HepG2 (cell line): ENCODE results near the gene NEURL4. TPM values are rescaled to one million over a fixed set of nuclear protein-coding genes. Genes with fewer than 3 reads are reported as not detected.

ENCODE experiments used
- AGO1 ChIP-seq: fragments of 200-400 bp; formaldehyde crosslinking; IDR thresholded peaks from 2 replicates; pipeline ENCODE4 v1.6.1; 2017; ENCODE audit warnings: mild to moderate bottlenecking, low read depth, low read length, moderate library complexity; ENCODE audit not compliant: poor library complexity, severe bottlenecking
- ETV5 ChIP-seq: IDR thresholded peaks from 2 replicates; pipeline ENCODE4 v1.6.1; 2018; ENCODE audit warnings: missing biosample characterization, missing genetic modification reagents, inconsistent platforms, borderline replicate concordance
- GTF2F1 ChIP-seq: fragments of 150-350 bp; IDR thresholded peaks from 2 replicates; pipeline ENCODE4 v1.6.1; 2014; ENCODE audit warnings: low read length
- HNF4A ChIP-seq: sonication (generic); formaldehyde crosslinking; IDR thresholded peaks from 2 replicates; pipeline ENCODE4 v1.4.0; 2020; ENCODE audit warnings: missing genetic modification reagents
- HNRNPK ChIP-seq: fragments of 200-400 bp; formaldehyde crosslinking; IDR thresholded peaks from 2 replicates; pipeline ENCODE4 v1.6.1; 2018; ENCODE audit warnings: low read length, low read depth, moderate library complexity, mild to moderate bottlenecking; ENCODE audit not compliant: poor library complexity, severe bottlenecking
- MBD4 ChIP-seq: IDR thresholded peaks from 2 replicates; pipeline ENCODE4 v1.6.1; 2012; ENCODE audit warnings: low read length, inconsistent platforms, borderline replicate concordance
- PHF8 ChIP-seq: sonication (generic); formaldehyde crosslinking; IDR thresholded peaks from 2 replicates; pipeline ENCODE4 v1.5.0; 2020; ENCODE audit warnings: missing genetic modification reagents
- REL ChIP-seq: sonication (generic); formaldehyde crosslinking; conservative IDR thresholded peaks from 2 replicates; pipeline ENCODE4 v1.8.0; 2022; ENCODE audit warnings: mild to moderate bottlenecking, missing genetic modification reagents, moderate library complexity
- RELA ChIP-seq: sonication (generic); formaldehyde crosslinking; IDR thresholded peaks from 2 replicates; pipeline ENCODE4 v1.4.0; 2020; ENCODE audit warnings: missing genetic modification reagents
- TOPORS ChIP-seq: sonication (generic); formaldehyde crosslinking; IDR thresholded peaks from 2 replicates; pipeline ENCODE4 v1.8.0; 2023; ENCODE audit warnings: mild to moderate bottlenecking, missing genetic modification reagents
- TSC22D2 ChIP-seq: sonication (generic); formaldehyde crosslinking; IDR thresholded peaks from 2 replicates; pipeline ENCODE4 v1.5.1; 2020; ENCODE audit warnings: missing genetic modification reagents, mild to moderate bottlenecking, borderline replicate concordance
- ZBTB3 ChIP-seq: sonication (generic); formaldehyde crosslinking; IDR thresholded peaks from 2 replicates; pipeline ENCODE4 v1.4.0; 2020; ENCODE audit warnings: low read depth, mild to moderate bottlenecking, moderate library complexity, missing genetic modification reagents, borderline replicate concordance
- ZFP37 ChIP-seq: sonication (generic); formaldehyde crosslinking; IDR thresholded peaks from 2 replicates; pipeline ENCODE4 v1.4.0; 2020; ENCODE audit warnings: missing genetic modification reagents, borderline replicate concordance
- ZMYM4 ChIP-seq: sonication (generic); formaldehyde crosslinking; IDR thresholded peaks from 2 replicates; pipeline ENCODE4 v1.8.1; 2023; ENCODE audit warnings: mild to moderate bottlenecking, missing genetic modification reagents
- ZNF232 ChIP-seq: sonication (generic); formaldehyde crosslinking; IDR thresholded peaks from 2 replicates; pipeline ENCODE4 v1.4.0; 2020; ENCODE audit warnings: missing genetic modification reagents, borderline replicate concordance
- ZNF317 ChIP-seq: sonication (generic); formaldehyde crosslinking; IDR thresholded peaks from 2 replicates; pipeline ENCODE4 v1.5.0; 2020; ENCODE audit warnings: mild to moderate bottlenecking, missing genetic modification reagents
- ZNF383 ChIP-seq: sonication (generic); formaldehyde crosslinking; IDR thresholded peaks from 2 replicates; pipeline ENCODE4 v1.4.0; 2020; ENCODE audit warnings: missing genetic modification reagents, mild to moderate bottlenecking, borderline replicate concordance
- ZNF576 ChIP-seq: sonication (generic); formaldehyde crosslinking; IDR thresholded peaks from 2 replicates; pipeline ENCODE4 v1.4.0; 2020; ENCODE audit warnings: mild to moderate bottlenecking, missing genetic modification reagents
- ZNF790 ChIP-seq: sonication (generic); formaldehyde crosslinking; IDR thresholded peaks from 2 replicates; pipeline ENCODE4 v1.8.0; 2022; ENCODE audit warnings: missing genetic modification reagents, mild to moderate bottlenecking, borderline replicate concordance
- ZSCAN12 ChIP-seq: sonication (generic); formaldehyde crosslinking; IDR thresholded peaks from 2 replicates; pipeline ENCODE4 v1.9.0; 2021; ENCODE audit warnings: mild to moderate bottlenecking, missing genetic modification reagents
- polyA plus RNA-seq, 8 experiments: library from polyadenylated mRNA; depleted of rRNA in 3 of 8; stranded (reverse) in 7 of 8; unstranded in 1 of 8; fragments of >200 nt; fragmentation: Illumina TruSeq in 4 of 8; extraction: Trizol in 4 of 8; gene quantifications; 2 replicates each; pipeline versions ENCODE4 v1.2.1 to v1.2.3, GENCODE V29; 2011 to 2016; ENCODE audit warnings: low read depth in 4 of 8, missing spikeins in 1 of 8, mixed read lengths in 1 of 8; ENCODE audit not compliant: insufficient read depth in 1 of 8
- total RNA-seq, 5 experiments: library from RNA; depleted of rRNA; stranded (reverse); fragments of >200 nt; fragmentation: Illumina TruSeq; extraction: Trizol; gene quantifications; 2 replicates each; pipeline ENCODE4 v1.2.3, GENCODE V29; 2016; ENCODE audit warnings: low read depth in 1 of 5
- TF ChIP-seq, protein P1 (sequence below): sonication (generic); formaldehyde crosslinking; IDR thresholded peaks from 2 replicates; pipeline ENCODE4 v1.4.0; 2020; ENCODE audit warnings: missing genetic modification reagents
- TF ChIP-seq, protein P2 (sequence below): sonication (generic); formaldehyde crosslinking; IDR thresholded peaks from 2 replicates; pipeline ENCODE4 v1.4.0; 2020; ENCODE audit warnings: missing genetic modification reagents
- TF ChIP-seq, protein P3 (sequence below): sonication (generic); formaldehyde crosslinking; IDR thresholded peaks from 2 replicates; pipeline ENCODE4 v1.5.1; 2020; ENCODE audit warnings: mild to moderate bottlenecking, missing genetic modification reagents, borderline replicate concordance

The NEURL4 gene
- total and polyA plus RNA-seq, 2 of the 13 experiments (the other 11 are each of a cell fraction or from before 2014, with no cell fraction given): 14.8 to 15.7 TPM

DNA sequence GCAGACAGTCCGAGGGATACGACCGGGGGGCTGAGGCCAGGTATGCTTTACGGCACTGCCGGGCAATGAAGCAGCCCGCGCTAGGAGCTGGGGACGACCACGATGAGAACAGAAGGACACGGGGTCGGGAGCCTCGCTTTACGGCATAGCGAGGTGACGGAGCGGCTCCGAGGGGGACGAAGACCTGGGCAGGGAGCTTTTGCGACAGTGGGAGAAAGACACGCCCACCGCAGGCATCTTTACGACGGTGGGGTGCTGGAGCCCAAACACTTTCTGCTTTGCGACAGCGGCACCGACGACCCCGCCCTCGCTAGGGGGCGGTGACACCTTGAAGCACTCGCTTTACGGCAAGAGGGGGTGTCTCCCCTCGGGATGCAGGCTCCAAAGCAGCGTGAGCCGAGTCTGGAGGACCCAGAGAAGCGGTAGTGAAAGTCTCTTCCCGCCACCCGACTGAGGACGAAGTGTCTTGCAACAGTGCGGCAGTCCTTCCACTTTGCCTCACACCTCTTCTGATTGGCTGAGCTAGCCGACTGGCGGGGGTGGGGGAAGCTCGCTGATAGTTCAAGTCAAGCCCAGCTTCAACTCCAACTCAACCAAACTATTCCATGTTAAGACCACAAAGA is 350 bp upstream of the NEURL4 start (continued):
- TF ChIP-seq, protein P1, sequence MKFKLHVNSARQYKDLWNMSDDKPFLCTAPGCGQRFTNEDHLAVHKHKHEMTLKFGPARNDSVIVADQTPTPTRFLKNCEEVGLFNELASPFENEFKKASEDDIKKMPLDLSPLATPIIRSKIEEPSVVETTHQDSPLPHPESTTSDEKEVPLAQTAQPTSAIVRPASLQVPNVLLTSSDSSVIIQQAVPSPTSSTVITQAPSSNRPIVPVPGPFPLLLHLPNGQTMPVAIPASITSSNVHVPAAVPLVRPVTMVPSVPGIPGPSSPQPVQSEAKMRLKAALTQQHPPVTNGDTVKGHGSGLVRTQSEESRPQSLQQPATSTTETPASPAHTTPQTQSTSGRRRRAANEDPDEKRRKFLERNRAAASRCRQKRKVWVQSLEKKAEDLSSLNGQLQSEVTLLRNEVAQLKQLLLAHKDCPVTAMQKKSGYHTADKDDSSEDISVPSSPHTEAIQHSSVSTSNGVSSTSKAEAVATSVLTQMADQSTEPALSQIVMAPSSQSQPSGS (CRISPR knock-in tag): 0 out of 2 replicates have a peak, but pooled peaks have one; percentile 33
- TF ChIP-seq ZMYM4 (CRISPR knock-in tag) (peak; percentile 36; the same call in 1 of the 2 replicates), ZNF383 (CRISPR knock-in tag) (no peak), GTF2F1 (no peak), TOPORS (CRISPR knock-in tag) (no peak), HNRNPK (no peak), ZNF790 (no peak), RELA (no peak), ZFP37 (no peak), TSC22D2 (CRISPR knock-in tag) (no peak; the same call in 1 of the 2 replicates), HNF4A (no peak), ZNF232 (CRISPR knock-in tag) (no peak), AGO1 (no peak), ZSCAN12 (CRISPR knock-in tag) (no peak), ETV5 (CRISPR knock-in tag) (no peak; the same call in 1 of the 2 replicates), ZNF317 (no peak), MBD4 (no peak), ZBTB3 (CRISPR knock-in tag) (peak; percentile 46; the same call in 1 of the 2 replicates), PHF8 (CRISPR knock-in tag) (peak; percentile 61), REL (CRISPR knock-in tag) (no peak), ZNF576 (CRISPR knock-in tag) (no peak)
- TF ChIP-seq, protein P2, sequence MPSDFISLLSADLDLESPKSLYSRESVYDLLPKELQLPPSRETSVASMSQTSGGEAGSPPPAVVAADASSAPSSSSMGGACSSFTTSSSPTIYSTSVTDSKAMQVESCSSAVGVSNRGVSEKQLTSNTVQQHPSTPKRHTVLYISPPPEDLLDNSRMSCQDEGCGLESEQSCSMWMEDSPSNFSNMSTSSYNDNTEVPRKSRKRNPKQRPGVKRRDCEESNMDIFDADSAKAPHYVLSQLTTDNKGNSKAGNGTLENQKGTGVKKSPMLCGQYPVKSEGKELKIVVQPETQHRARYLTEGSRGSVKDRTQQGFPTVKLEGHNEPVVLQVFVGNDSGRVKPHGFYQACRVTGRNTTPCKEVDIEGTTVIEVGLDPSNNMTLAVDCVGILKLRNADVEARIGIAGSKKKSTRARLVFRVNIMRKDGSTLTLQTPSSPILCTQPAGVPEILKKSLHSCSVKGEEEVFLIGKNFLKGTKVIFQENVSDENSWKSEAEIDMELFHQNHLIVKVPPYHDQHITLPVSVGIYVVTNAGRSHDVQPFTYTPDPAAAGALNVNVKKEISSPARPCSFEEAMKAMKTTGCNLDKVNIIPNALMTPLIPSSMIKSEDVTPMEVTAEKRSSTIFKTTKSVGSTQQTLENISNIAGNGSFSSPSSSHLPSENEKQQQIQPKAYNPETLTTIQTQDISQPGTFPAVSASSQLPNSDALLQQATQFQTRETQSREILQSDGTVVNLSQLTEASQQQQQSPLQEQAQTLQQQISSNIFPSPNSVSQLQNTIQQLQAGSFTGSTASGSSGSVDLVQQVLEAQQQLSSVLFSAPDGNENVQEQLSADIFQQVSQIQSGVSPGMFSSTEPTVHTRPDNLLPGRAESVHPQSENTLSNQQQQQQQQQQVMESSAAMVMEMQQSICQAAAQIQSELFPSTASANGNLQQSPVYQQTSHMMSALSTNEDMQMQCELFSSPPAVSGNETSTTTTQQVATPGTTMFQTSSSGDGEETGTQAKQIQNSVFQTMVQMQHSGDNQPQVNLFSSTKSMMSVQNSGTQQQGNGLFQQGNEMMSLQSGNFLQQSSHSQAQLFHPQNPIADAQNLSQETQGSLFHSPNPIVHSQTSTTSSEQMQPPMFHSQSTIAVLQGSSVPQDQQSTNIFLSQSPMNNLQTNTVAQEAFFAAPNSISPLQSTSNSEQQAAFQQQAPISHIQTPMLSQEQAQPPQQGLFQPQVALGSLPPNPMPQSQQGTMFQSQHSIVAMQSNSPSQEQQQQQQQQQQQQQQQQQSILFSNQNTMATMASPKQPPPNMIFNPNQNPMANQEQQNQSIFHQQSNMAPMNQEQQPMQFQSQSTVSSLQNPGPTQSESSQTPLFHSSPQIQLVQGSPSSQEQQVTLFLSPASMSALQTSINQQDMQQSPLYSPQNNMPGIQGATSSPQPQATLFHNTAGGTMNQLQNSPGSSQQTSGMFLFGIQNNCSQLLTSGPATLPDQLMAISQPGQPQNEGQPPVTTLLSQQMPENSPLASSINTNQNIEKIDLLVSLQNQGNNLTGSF (CRISPR knock-in tag): no peak
- TF ChIP-seq, protein P3, sequence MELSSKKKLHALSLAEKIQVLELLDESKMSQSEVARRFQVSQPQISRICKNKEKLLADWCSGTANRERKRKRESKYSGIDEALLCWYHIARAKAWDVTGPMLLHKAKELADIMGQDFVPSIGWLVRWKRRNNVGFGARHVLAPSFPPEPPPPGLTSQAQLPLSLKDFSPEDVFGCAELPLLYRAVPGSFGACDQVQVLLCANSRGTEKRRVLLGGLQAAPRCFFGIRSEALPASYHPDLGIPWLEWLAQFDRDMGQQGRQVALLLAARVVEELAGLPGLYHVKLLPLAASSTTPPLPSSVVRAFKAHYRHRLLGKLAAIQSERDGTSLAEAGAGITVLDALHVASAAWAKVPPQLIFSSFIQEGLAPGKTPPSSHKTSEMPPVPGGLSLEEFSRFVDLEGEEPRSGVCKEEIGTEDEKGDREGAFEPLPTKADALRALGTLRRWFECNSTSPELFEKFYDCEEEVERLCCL (CRISPR knock-in tag): no peak
